Measurements from ENCODE around the gene GPAT2.
"Not testable (repeated sequence)": the region's sequence is repeated elsewhere in the genome, so short reads cannot be mapped to it uniquely, and the experiment has no call there.

DNA sequence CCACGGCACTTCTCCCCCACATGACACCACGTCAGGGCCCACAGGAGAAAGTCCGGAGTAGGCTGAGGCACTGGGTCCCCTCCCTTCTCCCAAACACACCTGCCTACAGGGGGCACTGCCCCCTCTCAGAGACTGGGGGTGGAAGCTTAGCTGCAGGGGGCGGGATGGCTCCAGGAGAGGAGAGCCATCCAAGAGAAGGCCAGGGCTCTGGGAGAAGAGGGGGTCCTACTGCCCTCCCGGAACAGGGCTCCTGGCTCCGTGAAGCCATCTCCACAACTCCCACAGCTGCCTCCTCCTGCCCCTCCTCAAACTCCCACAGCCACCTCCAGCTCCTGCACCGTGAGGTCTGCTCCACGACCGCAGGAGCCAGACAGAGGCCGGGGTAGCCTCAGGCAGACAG, 25.6 kb upstream of the GPAT2 start:
- TF ChIP-seq CTCF, POLR2A (IDR thresholded peaks at IDR 0.05): not testable (repeated sequence)
